GM18870 (cell line): ENCODE measurements around the gene ZNF627.
"Not testable (repeated sequence)": the region's sequence is repeated elsewhere in the genome, so short reads cannot be mapped to it uniquely, and the experiment has no call there.

Experiments
- ATAC-seq: cut with Tn5 transposase; IDR thresholded peaks from one replicate; pipeline ENCODE4 v1.9.1; 2021; ENCODE audit warnings: moderate library complexity; ENCODE audit not compliant: unreplicated experiment

Gene ZNF627

GRCh38 chr19:11620553-11620952 is 23.3 kb downstream of the ZNF627 start:
- no peak for ATAC-seq

- ATAC-seq, result not testable (repeated sequence)
Measured at GRCh38 chr19:11622401-11622800, 25.1 kb downstream of the ZNF627 start.

GRCh38 chr19:11624069-11624463 is 26.8 kb downstream of the ZNF627 start:
- no peak for ATAC-seq

GRCh38 chr19:11626252-11626651 is 29.0 kb downstream of the ZNF627 start:
- ATAC-seq, result no peak

GRCh38 chr19:11633223-11633622 is 35.9 kb downstream of the ZNF627 start:
- ATAC-seq, result no peak

DNA sequence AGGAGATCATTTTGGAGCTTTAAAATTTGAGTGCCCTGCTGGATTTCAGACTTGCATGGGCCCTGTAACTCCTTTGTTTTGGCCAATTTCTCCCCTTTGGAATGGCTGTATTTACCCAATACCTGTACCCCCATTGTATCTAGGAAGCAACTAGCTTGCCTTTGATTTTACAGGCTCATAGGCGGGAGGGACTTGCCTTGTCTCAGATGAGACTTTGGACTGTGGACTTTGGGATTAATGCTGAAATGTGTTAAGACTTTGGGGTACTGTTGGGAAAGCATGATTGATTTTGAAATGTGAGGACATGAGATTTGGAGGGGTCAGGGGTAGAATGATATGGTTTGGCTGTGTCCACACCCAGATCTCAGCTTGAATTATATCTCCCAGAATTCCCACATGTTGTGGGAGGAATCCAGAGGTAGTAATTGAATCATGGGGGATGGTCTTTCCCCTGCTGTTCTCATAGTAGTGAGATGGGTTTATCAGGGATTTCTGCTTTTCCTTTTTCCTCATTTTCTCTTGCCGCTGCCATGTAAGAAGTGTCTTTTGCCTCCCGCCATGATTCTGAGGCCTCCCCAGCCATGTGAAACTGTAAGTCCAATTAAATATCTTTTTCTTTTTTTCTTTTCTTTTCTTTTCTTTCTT is 36.9 kb downstream of the ZNF627 start:
- ATAC-seq, result not testable (repeated sequence)

DNA sequence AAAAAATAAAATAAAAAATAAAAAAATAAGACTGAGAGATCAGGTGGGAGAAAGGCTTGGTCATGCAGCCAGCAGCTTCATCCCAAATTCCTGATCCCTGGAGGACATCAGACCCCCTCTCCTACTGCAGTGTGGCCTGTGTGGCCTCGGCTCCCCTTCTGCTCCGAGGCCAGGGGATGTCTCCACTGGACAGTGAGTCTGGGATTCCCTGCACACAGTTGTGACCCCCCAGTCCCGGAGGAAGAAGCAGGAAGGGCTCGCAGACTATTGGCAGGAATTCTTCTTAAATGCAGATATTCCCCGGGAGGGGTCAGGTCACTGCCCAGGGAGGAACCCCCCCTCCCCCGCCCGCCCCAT is 41.9 kb downstream of the ZNF627 start:
- ATAC-seq, result no peak

- ATAC-seq, result no peak
Measured at GRCh38 chr19:11639602-11640471, 42.6 kb downstream of the ZNF627 start.

DNA sequence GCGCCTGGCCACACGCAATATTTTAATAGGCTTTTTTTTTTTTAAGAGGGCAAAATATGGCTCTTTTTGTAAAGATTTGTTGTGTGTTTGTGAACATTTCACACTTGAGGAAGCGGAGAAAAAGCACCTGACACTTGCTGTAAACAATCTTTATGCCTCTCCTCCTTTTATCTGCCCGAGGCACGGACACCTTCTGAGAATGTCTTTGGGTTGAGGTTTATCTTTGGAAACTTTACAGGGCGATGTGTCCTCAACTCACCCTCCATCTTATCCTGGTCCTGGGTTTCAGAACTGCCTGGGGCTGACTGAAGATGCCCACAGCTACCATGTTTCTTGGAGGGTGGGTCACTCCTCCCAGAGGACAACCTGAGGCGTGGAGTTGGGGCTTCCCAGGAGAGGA is 44.0 kb downstream of the ZNF627 start:
- ATAC-seq, result no peak

GRCh38 chr19:11642902-11643301 is 45.6 kb downstream of the ZNF627 start:
- no peak for ATAC-seq

- no peak for ATAC-seq
Measured at GRCh38 chr19:11649941-11650340, 52.7 kb downstream of the ZNF627 start.

- no peak for ATAC-seq
Measured at GRCh38 chr19:11651062-11651461, 53.8 kb downstream of the ZNF627 start.

GRCh38 chr19:11652056-11652455 is 54.8 kb downstream of the ZNF627 start:
- ATAC-seq, result no peak

- no peak for ATAC-seq
Measured at GRCh38 chr19:11652492-11652891, 55.2 kb downstream of the ZNF627 start.

DNA sequence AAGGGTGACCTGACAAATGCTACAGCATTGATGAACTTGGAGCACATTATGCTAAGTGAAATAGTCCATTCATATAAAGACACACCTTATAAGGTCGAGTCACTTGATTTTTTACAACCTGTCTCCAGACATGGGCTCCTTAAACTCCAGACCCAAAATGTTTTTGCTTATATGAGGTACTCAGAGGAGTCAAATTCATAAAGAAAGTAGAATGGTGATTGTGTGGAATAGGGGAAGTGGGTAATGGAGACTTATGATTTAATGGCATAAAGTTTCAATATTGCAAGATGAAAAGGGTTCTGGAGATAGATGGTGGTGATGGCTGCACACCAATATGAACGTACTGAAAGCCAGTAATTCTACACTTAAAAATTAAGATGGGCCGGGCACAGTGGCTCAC is 59.3 kb downstream of the ZNF627 start:
- ATAC-seq, result no peak

DNA sequence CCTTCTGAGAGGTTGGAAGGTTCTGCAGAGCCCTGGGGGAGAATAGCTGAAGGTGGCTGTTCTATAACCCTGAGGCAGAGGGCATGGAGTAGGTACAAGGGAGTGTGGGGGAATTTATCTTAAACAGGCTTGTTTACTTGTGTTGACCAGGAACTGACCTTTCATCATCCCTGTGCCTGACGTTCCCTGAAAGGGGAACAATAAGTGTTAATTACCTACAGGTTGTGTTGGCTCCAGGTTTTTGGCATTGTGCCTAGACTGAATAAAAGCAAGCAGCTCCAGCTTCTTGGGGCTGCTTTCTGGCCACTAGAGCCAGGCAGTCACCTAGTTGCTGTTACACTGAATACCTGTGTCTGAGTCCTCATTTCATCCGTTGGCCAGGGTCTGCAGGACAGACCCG is 60.0 kb downstream of the ZNF627 start:
- ATAC-seq, result no peak

DNA sequence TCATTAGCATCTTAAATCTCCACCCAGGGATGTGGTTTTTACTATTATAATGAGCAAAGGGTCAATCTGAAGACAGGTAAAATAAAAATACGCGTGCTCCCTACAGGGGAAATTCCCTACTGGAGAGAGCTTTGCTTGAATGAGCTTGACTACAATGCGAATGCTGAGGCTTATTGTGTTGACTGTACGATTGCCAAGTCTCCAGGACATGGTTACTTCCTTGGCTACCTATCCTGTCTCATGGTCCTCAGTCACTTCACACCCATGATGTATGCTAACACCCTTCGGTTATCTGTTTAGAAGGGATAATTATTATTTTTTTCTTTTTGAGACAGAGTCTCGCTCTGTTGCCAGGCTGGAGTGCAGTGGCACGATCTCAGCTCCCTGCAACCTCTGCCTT is 61.7 kb downstream of the ZNF627 start:
- ATAC-seq, result no peak

DNA sequence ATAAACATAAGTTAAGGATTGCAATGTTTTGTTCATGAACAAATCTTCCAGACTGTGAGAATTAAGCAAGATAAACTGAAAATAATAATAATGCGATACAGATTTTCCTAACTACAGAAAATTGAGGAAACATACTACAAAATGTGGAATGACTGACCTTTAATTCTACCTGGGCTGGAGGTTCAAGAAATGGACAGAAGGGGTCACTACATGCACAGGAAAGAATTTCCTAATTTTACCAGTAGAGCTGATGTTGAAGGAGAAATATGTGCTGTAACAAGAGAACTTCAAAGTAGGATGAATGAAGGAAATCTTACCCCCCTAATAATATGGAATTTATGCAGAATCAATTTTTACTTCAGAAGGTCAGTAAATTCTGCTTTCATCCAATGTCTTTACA is 62.3 kb downstream of the ZNF627 start:
- ATAC-seq, result no peak

GRCh38 chr19:11662278-11662677 is 65.0 kb downstream of the ZNF627 start:
- no peak for ATAC-seq

- no peak for ATAC-seq
Measured at GRCh38 chr19:11663181-11663591, 65.9 kb downstream of the ZNF627 start.
